ENCODE measurements around the gene TSC2.

DNA sequence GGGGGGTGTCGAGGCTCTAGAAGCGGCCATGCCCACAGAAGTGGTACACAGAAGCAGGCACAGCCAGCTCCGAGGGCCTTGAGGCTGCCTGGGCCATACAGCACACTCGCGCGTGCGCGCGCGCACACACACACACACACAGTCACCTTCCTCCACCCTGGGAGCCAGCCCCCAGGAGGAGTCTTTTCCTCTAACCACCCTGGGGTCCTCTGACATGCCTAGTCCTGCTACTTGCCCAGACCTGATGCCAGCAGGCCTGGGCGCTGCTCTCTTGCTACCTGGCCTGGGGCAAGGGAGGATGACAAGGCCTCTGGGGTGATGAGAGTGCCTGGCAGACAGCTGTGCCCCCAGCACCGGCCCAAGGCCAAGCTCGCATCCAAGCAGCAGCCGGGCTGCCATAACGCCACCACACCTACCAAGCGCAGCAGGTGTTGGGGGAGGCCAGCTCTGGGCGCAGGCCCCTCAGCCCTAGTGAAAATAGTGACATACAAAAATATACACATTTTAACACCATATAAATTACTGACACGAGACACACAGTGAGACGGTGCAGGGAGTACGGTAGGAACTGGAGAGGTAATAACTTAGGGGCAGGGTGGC is 41.1 kb downstream of the TSC2 start:
- TF ChIP-seq CTCF (IDR thresholded peaks at IDR 0.05): no peak
- no peak for TF ChIP-seq POLR2A (IDR thresholded peaks at IDR 0.05)
